BJ (cell line): ENCODE results near the gene VWA8. TPM values are rescaled to one million over a fixed set of nuclear protein-coding genes. Genes with fewer than 3 reads are reported as not detected.

ENCODE experiments used
- CTCF ChIA-PET: fragments of 350-600 bp; formaldehyde crosslinking; extraction: SDS; loops from one replicate; lab custom pipeline; 2021; ENCODE audit warnings: antibody characterized with exemption, inconsistent platforms; lab: Yijun Ruan, JAX
- POLR2A ChIA-PET: fragments of 300-600 bp; sonication (Branson Sonifier 250); formaldehyde crosslinking; extraction: SDS; loops from one replicate; lab custom pipeline; 2021; ENCODE audit warnings: antibody characterized with exemption; lab: Charles Lee
- DNase-seq: peaks from one replicate; pipeline ENCODE4 v3.0.0-alpha.2; 2011; ENCODE audit warnings: low read depth
- H3K27me3 ChIP-seq: 2 replicates; pipeline ENCODE4 v1.6.0; 2011; ENCODE audit warnings: low read length; ENCODE audit not compliant: control insufficient read depth, insufficient read depth
- H3K36me3 ChIP-seq: 2 replicates; pipeline ENCODE4 v1.5.1; 2011; ENCODE audit warnings: low read length; ENCODE audit not compliant: control insufficient read depth, insufficient read depth
- H3K4me3 ChIP-seq: 2 replicates; pipeline ENCODE4 v1.5.1; 2011; ENCODE audit warnings: low read depth, mild to moderate bottlenecking, control low read depth, low read length
- polyA plus RNA-seq: library from polyadenylated mRNA; depleted of rRNA; stranded (reverse); fragments of >200 nt; gene quantifications from 2 replicates; pipeline ENCODE4 v1.2.3, GENCODE V29; 2011
- TF ChIP-seq, protein P1 (sequence below): IDR thresholded peaks from 2 replicates; pipeline ENCODE4 v1.5.1; 2011; ENCODE audit warnings: low read depth, mild to moderate bottlenecking, control low read depth, inconsistent platforms, low read length, moderate library complexity; ENCODE audit not compliant: insufficient read depth

The VWA8 gene
- polyA plus RNA-seq, 1 experiment, result 5.9 TPM

GRCh38 chr13:41643507-41643906, 317.4 kb downstream of the VWA8 start:
- POLR2A ChIA-PET, result no interaction called here
- no peak for DNase-seq
- Histone ChIP-seq H3K36me3 (no peaks in the 10 kb centered on the region), H3K27me3 (no peaks in the 10 kb centered on the region), H3K4me3 (no peak overlapping the region)
- CTCF ChIA-PET, result interaction anchor here (0.7 to 1.7 kb wide), 6 partner anchors 10 to 242 kb away, joined by 3 to 5 read pairs (median 3); no protein-coding TSS in a partner anchor
- TF ChIP-seq, protein P1, sequence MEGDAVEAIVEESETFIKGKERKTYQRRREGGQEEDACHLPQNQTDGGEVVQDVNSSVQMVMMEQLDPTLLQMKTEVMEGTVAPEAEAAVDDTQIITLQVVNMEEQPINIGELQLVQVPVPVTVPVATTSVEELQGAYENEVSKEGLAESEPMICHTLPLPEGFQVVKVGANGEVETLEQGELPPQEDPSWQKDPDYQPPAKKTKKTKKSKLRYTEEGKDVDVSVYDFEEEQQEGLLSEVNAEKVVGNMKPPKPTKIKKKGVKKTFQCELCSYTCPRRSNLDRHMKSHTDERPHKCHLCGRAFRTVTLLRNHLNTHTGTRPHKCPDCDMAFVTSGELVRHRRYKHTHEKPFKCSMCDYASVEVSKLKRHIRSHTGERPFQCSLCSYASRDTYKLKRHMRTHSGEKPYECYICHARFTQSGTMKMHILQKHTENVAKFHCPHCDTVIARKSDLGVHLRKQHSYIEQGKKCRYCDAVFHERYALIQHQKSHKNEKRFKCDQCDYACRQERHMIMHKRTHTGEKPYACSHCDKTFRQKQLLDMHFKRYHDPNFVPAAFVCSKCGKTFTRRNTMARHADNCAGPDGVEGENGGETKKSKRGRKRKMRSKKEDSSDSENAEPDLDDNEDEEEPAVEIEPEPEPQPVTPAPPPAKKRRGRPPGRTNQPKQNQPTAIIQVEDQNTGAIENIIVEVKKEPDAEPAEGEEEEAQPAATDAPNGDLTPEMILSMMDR, result no peak

DNA sequence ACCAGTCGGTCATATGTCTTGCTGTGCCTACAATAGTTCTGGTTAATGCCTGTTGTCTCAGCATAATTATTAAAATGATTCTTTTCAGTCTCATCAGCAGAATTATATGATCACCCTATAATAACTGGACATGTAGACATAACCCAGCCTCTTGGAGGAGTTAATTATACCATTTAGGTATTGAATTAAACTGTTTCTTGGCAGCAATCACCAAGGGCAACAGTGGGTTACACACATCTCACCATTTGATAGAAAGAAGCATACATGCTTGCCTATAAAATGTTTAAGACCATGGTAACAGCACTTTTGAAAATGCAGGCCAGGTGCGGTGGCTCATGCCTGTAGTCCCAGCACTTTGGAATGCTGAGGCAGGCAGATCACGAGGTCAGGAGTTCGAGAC, 318.9 kb downstream of the VWA8 start:
- H3K36me3 ChIP-seq, result no peaks in the 10 kb centered on the region
- no peaks in the 10 kb centered on the region for H3K27me3 ChIP-seq
- H3K4me3 ChIP-seq, result no peak overlapping the region
- ChIA-PET CTCF (no interaction called here), POLR2A (no interaction called here)
- DNase-seq, result no peak
- TF ChIP-seq, protein P1, result no peak

DNA sequence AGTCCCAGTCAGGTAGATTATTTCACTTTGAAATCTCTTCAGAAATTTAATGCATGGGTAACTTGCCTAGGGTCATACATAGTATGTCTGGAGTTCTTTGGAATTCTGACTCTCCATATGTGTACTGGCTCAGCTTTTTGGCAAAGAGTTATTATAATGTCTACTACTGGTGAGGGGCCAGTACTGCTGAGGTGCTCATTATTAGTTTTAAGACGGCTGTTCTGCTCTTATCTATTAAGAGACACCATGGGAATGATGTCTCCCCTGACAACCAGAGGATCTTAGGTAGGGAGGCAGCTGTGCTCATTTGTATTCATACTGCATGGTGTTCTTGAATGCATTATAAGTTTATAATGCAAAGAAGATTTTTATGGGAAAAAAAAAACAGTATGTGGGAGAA, 319.5 kb downstream of the VWA8 start:
- ChIA-PET CTCF (no interaction called here), POLR2A (no interaction called here)
- TF ChIP-seq, protein P1, result no peak
- DNase-seq, result no peak
- Histone ChIP-seq H3K27me3 (no peaks in the 10 kb centered on the region), H3K36me3 (no peaks in the 10 kb centered on the region), H3K4me3 (no peak overlapping the region)

GRCh38 chr13:41639955-41640780, 320.7 kb downstream of the VWA8 start:
- POLR2A ChIA-PET, result no interaction called here
- no peak for DNase-seq
- Histone ChIP-seq H3K27me3 (no peaks in the 10 kb centered on the region), H3K4me3 (no peak overlapping the region), H3K36me3 (no peaks in the 10 kb centered on the region)
- TF ChIP-seq, protein P1, result no peak
- CTCF ChIA-PET, result interaction anchor here (0.7 to 0.8 kb wide), 2 partner anchors 8 to 50 kb away, joined by 3 to 4 read pairs; no protein-coding TSS in a partner anchor

- Histone ChIP-seq H3K4me3 (no peak overlapping the region), H3K27me3 (no peaks in the 10 kb centered on the region), H3K36me3 (no peaks in the 10 kb centered on the region)
- ChIA-PET CTCF (no interaction called here), POLR2A (no interaction called here)
- no peak for DNase-seq
- TF ChIP-seq, protein P1, result no peak
Measured at GRCh38 chr13:41639237-41639904, 321.5 kb downstream of the VWA8 start.
